Neural progenitor cell (in vitro differentiated cells): ENCODE results near the gene TRPC4. TPM values are rescaled to one million over a fixed set of nuclear protein-coding genes. Genes with fewer than 3 reads are reported as not detected.

ENCODE experiments used
- DNase-seq: peaks from one replicate; pipeline ENCODE4 v3.0.0-alpha.2; 2016; ENCODE audit warnings: low spot score
- H2AFZ ChIP-seq: fragments of 200-600 bp; sonication (generic); replicated peaks from 2 replicates; pipeline ENCODE4 v1.6.1; 2016; ENCODE audit warnings: antibody characterized with exemption
- H3F3A ChIP-seq: fragments of 200-600 bp; sonication (generic); 2 replicates; pipeline ENCODE4 v1.6.1; 2016; ENCODE audit warnings: antibody characterized with exemption, low read depth
- H3K27ac ChIP-seq: fragments of 200-600 bp; sonication (generic); 2 replicates; pipeline ENCODE4 v1.5.1; 2016; ENCODE audit warnings: mild to moderate bottlenecking
- H3K27me3 ChIP-seq: fragments of 200-600 bp; sonication (generic); 2 replicates; pipeline ENCODE4 v1.6.1; 2016; ENCODE audit warnings: mild to moderate bottlenecking, moderate library complexity
- H3K36me3 ChIP-seq: fragments of 200-600 bp; sonication (generic); 2 replicates; pipeline ENCODE4 v1.5.1; 2016
- H3K4me1 ChIP-seq: fragments of 200-600 bp; sonication (generic); 2 replicates; pipeline ENCODE4 v1.6.1; 2016; ENCODE audit warnings: mixed run types
- H3K4me2 ChIP-seq: fragments of 200-600 bp; sonication (generic); 2 replicates; pipeline ENCODE4 v1.6.1; 2016
- H3K4me3 ChIP-seq: fragments of 200-600 bp; sonication (generic); 2 replicates; pipeline ENCODE4 v1.5.1; 2016
- H3K79me2 ChIP-seq: fragments of 200-600 bp; sonication (generic); 2 replicates; pipeline ENCODE4 v1.6.1; 2016; ENCODE audit warnings: low read depth
- H3K9ac ChIP-seq: fragments of 200-600 bp; sonication (generic); 2 replicates; pipeline ENCODE4 v1.6.1; 2016
- H3K9me3 ChIP-seq: fragments of 200-600 bp; sonication (generic); 2 replicates; pipeline ENCODE4 v1.5.1; 2016; ENCODE audit warnings: low read depth
- H4K20me1 ChIP-seq: fragments of 200-600 bp; sonication (generic); 2 replicates; pipeline ENCODE4 v1.6.1; 2016; ENCODE audit warnings: low read depth
- H3K27ac Mint-ChIP-seq: 3 replicates; pipeline ENCODE4 v1.8.0; 2021; ENCODE audit warnings: mixed read lengths
- H3K27me3 Mint-ChIP-seq: 2 replicates; pipeline ENCODE4 v1.8.0; 2022; ENCODE audit warnings: low read depth, mild to moderate bottlenecking, inconsistent platforms, moderate library complexity, mixed read lengths; ENCODE audit not compliant: insufficient read depth
- H3K36me3 Mint-ChIP-seq: 3 replicates; pipeline ENCODE4 v1.8.0; 2021; ENCODE audit warnings: mixed read lengths
- H3K4me1 Mint-ChIP-seq: 3 replicates; pipeline ENCODE4 v1.8.0; 2021; ENCODE audit warnings: mixed read lengths
- H3K4me3 Mint-ChIP-seq: 3 replicates; pipeline ENCODE4 v1.8.0; 2021; ENCODE audit warnings: mild to moderate bottlenecking, moderate library complexity, mixed read lengths
- H3K9me3 Mint-ChIP-seq: 3 replicates; pipeline ENCODE4 v1.8.0; 2020; ENCODE audit warnings: mixed read lengths
- CTCF ChIP-seq: fragments of 200-600 bp; sonication (generic); IDR thresholded peaks from 2 replicates; pipeline ENCODE4 v1.5.1; 2017; ENCODE audit warnings: antibody characterized with exemption, mild to moderate bottlenecking
- EZH2 ChIP-seq: fragments of 200-600 bp; sonication (generic); IDR thresholded peaks from 2 replicates; pipeline ENCODE4 v1.6.1; 2017; ENCODE audit warnings: antibody characterized with exemption, mild to moderate bottlenecking, moderate library complexity
- EZH2phosphoT487 ChIP-seq: fragments of 200-600 bp; sonication (generic); IDR thresholded peaks from 2 replicates; pipeline ENCODE4 v1.6.1; 2017; ENCODE audit warnings: antibody characterized with exemption
- total RNA-seq: library from RNA; depleted of rRNA; stranded (reverse); fragments of >200 nt; gene quantifications from 2 replicates; pipeline ENCODE4 v1.2.3, GENCODE V29; 2015; ENCODE audit warnings: low replicate concordance

The TRPC4 gene
- total RNA-seq: 17.7 and 21.1 TPM in 2 replicates

- no peaks in the 10 kb centered on the region for H3K36me3 ChIP-seq
- TF ChIP-seq EZH2 (no peak), CTCF (peak; percentile 76)
- peak; percentile 86 for DNase-seq
- peaks cover 24% of the 10 kb centered on the region for H3F3A ChIP-seq
- peak within 1 kb of the TSS; percentile 98 for H3K4me3 Mint-ChIP-seq
- H3K27ac Mint-ChIP-seq: peak within 1 kb of the TSS; percentile 74
- H3K9ac ChIP-seq: peak within 1 kb of the TSS; percentile 67
- H2AFZ ChIP-seq: peak within 1 kb of the TSS; percentile 96
- peak within 1 kb of the TSS; percentile 79 for H3K4me2 ChIP-seq
- peaks cover 26% of the 10 kb centered on the region for H3K4me1 Mint-ChIP-seq
- H3K9me3 ChIP-seq: no peaks in the 10 kb centered on the region
- H3K79me2 ChIP-seq: peaks cover 49% of the 10 kb centered on the region
- H3K9me3 Mint-ChIP-seq: no peaks in the 10 kb centered on the region
- no peaks in the 10 kb centered on the region for H3K27me3 ChIP-seq
- peak within 1 kb of the TSS; percentile 84 for H3K27ac ChIP-seq
- peaks cover 7% of the 10 kb centered on the region for H3K27me3 Mint-ChIP-seq
- no peaks in the 10 kb centered on the region for H3K36me3 Mint-ChIP-seq
- H4K20me1 ChIP-seq: no peaks in the 10 kb centered on the region
- H3K4me3 ChIP-seq: peak within 1 kb of the TSS; percentile 94
- H3K4me1 ChIP-seq: peaks cover 46% of the 10 kb centered on the region
Measured at GRCh38 chr13:37869756-37870488, at the start of gene TRPC4. Gene TRPC4, minus strand, starts transcription at chr13:37869772. Its CDS starts 86,439 bp downstream, at chr13:37783333.

GRCh38 chr13:37918751-37919150, 49.2 kb upstream of the TRPC4 start:
- H2AFZ ChIP-seq: no peak overlapping the region
- H3K27me3 ChIP-seq: no peaks in the 10 kb centered on the region
- H3K4me3 ChIP-seq: no peak overlapping the region
- no peak overlapping the region for H3K27ac Mint-ChIP-seq
- peaks cover 14% of the 10 kb centered on the region for H3K9me3 Mint-ChIP-seq
- H4K20me1 ChIP-seq: no peaks in the 10 kb centered on the region
- peak overlapping the region; percentile 68 for H3K4me2 ChIP-seq
- H3K9ac ChIP-seq: no peak overlapping the region
- H3K4me3 Mint-ChIP-seq: no peak overlapping the region
- TF ChIP-seq EZH2phosphoT487 (no peak), CTCF (no peak), EZH2 (no peak)
- H3F3A ChIP-seq: peaks cover 46% of the 10 kb centered on the region
- H3K4me1 Mint-ChIP-seq: peaks cover 47% of the 10 kb centered on the region
- peaks cover 21% of the 10 kb centered on the region for H3K79me2 ChIP-seq
- peaks cover 3% of the 10 kb centered on the region for H3K27me3 Mint-ChIP-seq
- H3K4me1 ChIP-seq: peaks cover 59% of the 10 kb centered on the region
- H3K36me3 ChIP-seq: no peaks in the 10 kb centered on the region
- no peaks in the 10 kb centered on the region for H3K9me3 ChIP-seq
- H3K36me3 Mint-ChIP-seq: peaks cover 3% of the 10 kb centered on the region
- no peak overlapping the region for H3K27ac ChIP-seq
- DNase-seq: no peak

GRCh38 chr13:37918116-37918714, 48.6 kb upstream of the TRPC4 start:
- Mint-ChIP-seq H3K4me1 (peaks cover 47% of the 10 kb centered on the region), H3K4me3 (peak overlapping the region; percentile 61), H3K27ac (peak overlapping the region; percentile 82), H3K36me3 (peaks cover 3% of the 10 kb centered on the region), H3K27me3 (peaks cover 3% of the 10 kb centered on the region), H3K9me3 (peaks cover 14% of the 10 kb centered on the region)
- Histone ChIP-seq H4K20me1 (no peaks in the 10 kb centered on the region), H3K9me3 (no peaks in the 10 kb centered on the region), H3K27ac (peak overlapping the region; percentile 31), H3K9ac (no peak overlapping the region), H3K36me3 (no peaks in the 10 kb centered on the region), H3F3A (peaks cover 46% of the 10 kb centered on the region), H3K79me2 (peaks cover 21% of the 10 kb centered on the region), H3K27me3 (no peaks in the 10 kb centered on the region), H2AFZ (no peak overlapping the region), H3K4me1 (peaks cover 65% of the 10 kb centered on the region), H3K4me3 (no peak overlapping the region), H3K4me2 (peak overlapping the region; percentile 68)
- TF ChIP-seq EZH2phosphoT487 (no peak), CTCF (no peak)
- DNase-seq: peak; percentile 3
